ENCODE results near the gene PCDHGB2. TPM values are rescaled to one million over a fixed set of nuclear protein-coding genes. Genes with fewer than 3 reads are reported as not detected.

PCDHGB2 gene
- total RNA-seq, 1 donor from 2014 or later: 0.53 TPM

DNA sequence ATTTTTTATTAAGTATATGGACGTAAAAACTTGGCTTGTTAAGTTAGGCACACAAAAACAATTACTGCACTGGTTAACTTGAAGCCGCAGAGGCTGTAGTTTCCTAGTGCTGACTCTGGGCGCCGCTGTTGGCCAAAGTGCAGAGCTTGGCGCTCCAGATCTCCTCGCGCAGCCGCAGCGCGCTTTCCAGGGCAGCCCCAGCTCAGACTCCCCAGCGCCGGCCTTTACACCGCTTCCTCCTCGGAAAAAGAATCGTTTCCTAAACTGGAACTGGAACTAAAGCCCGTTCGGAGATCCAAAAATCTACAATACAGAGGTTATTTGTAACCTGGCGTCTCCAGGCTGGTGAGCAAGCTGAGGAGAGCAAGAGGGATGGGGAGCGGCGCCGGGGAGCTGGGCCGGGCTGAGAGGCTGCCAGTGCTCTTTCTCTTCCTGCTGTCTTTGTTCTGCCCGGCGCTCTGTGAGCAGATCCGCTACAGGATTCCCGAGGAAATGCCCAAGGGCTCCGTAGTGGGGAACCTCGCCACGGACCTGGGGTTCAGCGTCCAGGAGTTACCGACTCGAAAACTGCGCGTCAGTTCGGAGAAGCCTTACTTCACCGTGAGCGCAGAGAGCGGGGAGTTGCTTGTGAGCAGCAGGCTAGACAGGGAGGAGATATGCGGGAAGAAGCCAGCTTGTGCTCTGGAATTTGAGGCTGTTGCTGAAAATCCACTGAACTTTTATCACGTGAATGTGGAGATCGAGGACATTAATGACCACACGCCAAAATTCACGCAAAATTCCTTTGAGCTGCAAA lies 38.2 kb downstream of the PCDHGB2 start, which contains the start of gene PCDHGB5:
PCDHGB5 (plus strand) TSS at position 192 of the 796 bp plus-strand sequence; CDS start at position 373, 181 bp downstream.

DNA sequence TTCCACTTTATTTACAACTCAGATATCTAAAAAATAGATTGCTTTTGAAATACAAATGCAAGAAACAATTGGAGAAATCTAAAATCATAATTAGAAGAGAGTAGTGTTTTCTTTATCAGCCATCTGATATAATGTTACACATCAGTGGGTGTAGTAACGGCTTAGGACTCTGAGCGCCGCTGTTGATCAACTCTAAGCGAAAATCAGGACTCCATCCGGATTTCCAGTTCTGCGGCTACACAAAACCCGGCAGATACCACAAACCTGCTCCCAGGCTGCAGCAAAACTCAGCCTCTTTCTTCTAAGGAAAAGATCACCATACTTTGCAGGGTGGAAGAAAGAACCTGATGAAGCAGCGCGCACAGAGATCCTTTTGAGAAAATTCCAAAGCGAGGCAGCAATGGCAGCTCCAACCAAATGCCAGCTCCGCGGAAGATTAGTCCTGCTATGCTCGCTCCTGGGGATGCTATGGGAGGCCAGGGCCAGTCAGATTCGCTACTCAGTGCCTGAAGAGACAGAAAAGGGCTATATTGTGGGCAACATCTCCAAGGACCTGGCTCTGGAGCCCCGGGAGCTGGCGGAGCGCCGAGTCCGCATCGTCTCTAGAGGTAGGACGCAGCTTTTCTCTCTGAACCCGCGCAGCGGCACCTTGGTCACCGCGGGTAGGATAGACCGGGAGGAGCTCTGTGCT lies 42.9 kb downstream of the PCDHGB2 start, which contains the start of gene PCDHGA9:
PCDHGA9 (plus strand) TSS at position 226 of the 691 bp plus-strand sequence; CDS start at position 401, 175 bp downstream.

DNA sequence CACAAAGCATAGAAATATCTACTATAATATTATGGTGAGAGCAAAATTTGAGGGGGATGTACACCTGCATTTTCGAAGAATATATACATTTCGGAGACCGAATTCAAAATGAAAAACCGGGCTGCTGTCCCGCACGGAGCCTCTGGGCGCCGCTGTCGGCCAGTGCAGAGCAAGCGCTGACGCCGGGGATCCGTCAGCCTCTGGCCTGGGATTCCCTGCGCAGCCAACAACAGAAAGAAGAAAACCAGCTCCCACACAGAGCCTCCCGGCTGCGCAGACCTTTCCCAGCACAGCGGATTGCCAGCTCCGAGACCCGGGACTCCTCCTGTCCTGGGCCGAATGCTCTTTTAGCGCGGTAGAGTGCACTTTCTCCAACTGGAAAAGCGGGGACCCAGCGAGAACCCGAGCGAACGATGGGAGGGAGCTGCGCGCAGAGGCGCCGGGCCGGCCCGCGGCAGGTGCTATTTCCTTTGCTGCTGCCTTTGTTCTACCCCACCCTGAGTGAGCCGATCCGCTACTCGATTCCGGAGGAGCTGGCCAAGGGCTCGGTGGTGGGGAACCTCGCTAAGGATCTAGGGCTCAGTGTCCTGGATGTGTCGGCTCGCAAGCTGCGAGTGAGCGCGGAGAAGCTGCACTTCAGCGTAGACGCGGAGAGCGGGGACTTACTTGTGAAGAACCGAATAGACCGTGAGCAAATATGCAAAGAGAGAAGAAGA lies 48.2 kb downstream of the PCDHGB2 start, which contains the start of gene PCDHGB6:
PCDHGB6 (plus strand) TSS at position 232 of the 716 bp plus-strand sequence; CDS start at position 414, 182 bp downstream.

Other genes starting within 250 kb of the PCDHGB2 start
- gene PCDHB4, start 238.2 kb upstream of the PCDHGB2 start, total RNA-seq: not detected in 2 replicates
- under 0.01 TPM in 1 of 2 replicates, not detected in the other for gene PCDHB5, start 224.8 kb upstream of the PCDHGB2 start, total RNA-seq
- gene PCDHB6, start 209.9 kb upstream of the PCDHGB2 start, total RNA-seq: not detected in 2 replicates
- gene PCDHB7, start 187.3 kb upstream of the PCDHGB2 start, total RNA-seq: under 0.01 and 1.4 TPM in 2 replicates
- gene PCDHB8, start 182.2 kb upstream of the PCDHGB2 start, total RNA-seq: not detected in 2 replicates
- gene PCDHB16, start 177.6 kb upstream of the PCDHGB2 start, total RNA-seq: under 0.01 TPM in 2 replicates
- gene PCDHB9, start 172.8 kb upstream of the PCDHGB2 start, total RNA-seq: 0.18 TPM in 1 of 2 replicates, not detected in the other
- gene PCDHB10, start 167.6 kb upstream of the PCDHGB2 start, total RNA-seq: 0.58 TPM in 1 of 2 replicates, not detected in the other
- gene PCDHB11, start 160.4 kb upstream of the PCDHGB2 start, total RNA-seq: not detected in 2 replicates
- not detected in 2 replicates for gene PCDHB12, start 151.3 kb upstream of the PCDHGB2 start, total RNA-seq
- under 0.01 TPM in 1 of 2 replicates, not detected in the other for gene PCDHB13, start 146.1 kb upstream of the PCDHGB2 start, total RNA-seq
- under 0.01 and 1.7 TPM in 2 replicates for gene PCDHB14, start 136.7 kb upstream of the PCDHGB2 start, total RNA-seq
- 0.35 TPM in 1 of 2 replicates, not detected in the other for gene PCDHB15, start 114.6 kb upstream of the PCDHGB2 start, total RNA-seq
- under 0.01 TPM in 1 of 2 replicates, not detected in the other for gene SLC25A2, start 55.9 kb upstream of the PCDHGB2 start, total RNA-seq
- gene TAF7, start 39.2 kb upstream of the PCDHGB2 start, total RNA-seq: 45.8 and 59.5 TPM in 2 replicates
- 0.29 TPM in 1 of 2 replicates, not detected in the other for gene PCDHGA1, start 29.5 kb upstream of the PCDHGB2 start, total RNA-seq
- 0.53 and 1.4 TPM in 2 replicates for gene PCDHGA2, start 21.2 kb upstream of the PCDHGB2 start, total RNA-seq
- 0.18 TPM in 1 of 2 replicates, not detected in the other for gene PCDHGA3, start 16.2 kb upstream of the PCDHGB2 start, total RNA-seq
- gene PCDHGB1, start 9.9 kb upstream of the PCDHGB2 start, total RNA-seq: 0.35 TPM in 1 of 2 replicates, not detected in the other
- 0.58 and 2.1 TPM in 2 replicates for gene PCDHGA4, start 5.0 kb upstream of the PCDHGB2 start, total RNA-seq
- 0.29 and 0.89 TPM in 2 replicates for gene PCDHGA5, start 4.2 kb downstream of the PCDHGB2 start, total RNA-seq
- 0.58 and 0.71 TPM in 2 replicates for gene PCDHGB3, start 10.2 kb downstream of the PCDHGB2 start, total RNA-seq
- 0.86 and 1.4 TPM in 2 replicates for gene PCDHGA6, start 13.9 kb downstream of the PCDHGB2 start, total RNA-seq
- 0.89 and 2.0 TPM in 2 replicates for gene PCDHGA7, start 22.7 kb downstream of the PCDHGB2 start, total RNA-seq
- gene PCDHGB4, start 27.7 kb downstream of the PCDHGB2 start, total RNA-seq: 3.9 and 4.6 TPM in 2 replicates
- 0.71 and 0.86 TPM in 2 replicates for gene PCDHGA8, start 32.6 kb downstream of the PCDHGB2 start, total RNA-seq
- gene PCDHGB5, start 38.0 kb downstream of the PCDHGB2 start, total RNA-seq: 6.7 and 7.2 TPM in 2 replicates
- 0.86 and 1.9 TPM in 2 replicates for gene PCDHGA9, start 42.8 kb downstream of the PCDHGB2 start, total RNA-seq
- gene PCDHGB6, start 48.0 kb downstream of the PCDHGB2 start, total RNA-seq: 0.29 and 0.89 TPM in 2 replicates
- gene PCDHGA10, start 53.0 kb downstream of the PCDHGB2 start, total RNA-seq: 4.3 and 4.6 TPM in 2 replicates
- gene PCDHGB7, start 57.7 kb downstream of the PCDHGB2 start, total RNA-seq: 4.3 and 6.0 TPM in 2 replicates
- gene PCDHGA11, start 61.1 kb downstream of the PCDHGB2 start, total RNA-seq: 5.3 and 8.4 TPM in 2 replicates
- 14.9 and 15.6 TPM in 2 replicates for gene PCDHGA12, start 70.5 kb downstream of the PCDHGB2 start, total RNA-seq
- 38.6 TPM in 2 replicates for gene PCDHGC3, start 116.0 kb downstream of the PCDHGB2 start, total RNA-seq
- under 0.01 and 0.58 TPM in 2 replicates for gene PCDHGC4, start 125.0 kb downstream of the PCDHGB2 start, total RNA-seq
- gene PCDHGC5, start 129.1 kb downstream of the PCDHGB2 start, total RNA-seq: 0.71 and 1.2 TPM in 2 replicates